GM12872 (cell line): ENCODE results near the gene CLK4.

Source experiments
- CTCF ChIP-seq: IDR thresholded peaks from 3 replicates; pipeline ENCODE4 v1.5.1; 2011; ENCODE audit warnings: low read depth, mild to moderate bottlenecking, low read length, moderate library complexity; ENCODE audit not compliant: insufficient read depth

CLK4 gene

GRCh38 chr5:178555771-178556211, 71.1 kb downstream of the CLK4 start:
- TF ChIP-seq CTCF = no peak

GRCh38 chr5:178555005-178555404, 71.8 kb downstream of the CLK4 start:
- no peak for TF ChIP-seq CTCF

GRCh38 chr5:178554311-178554710, 72.5 kb downstream of the CLK4 start:
- no peak for TF ChIP-seq CTCF

- no peak for TF ChIP-seq CTCF
Observed at GRCh38 chr5:178553517-178553916, 73.3 kb downstream of the CLK4 start.
